ENCODE measurements around the gene CADM3.

The CADM3 gene

GRCh38 chr1:159207774-159208173, 36.4 kb downstream of the CADM3 start:
- no peak for DNase-seq

- DNase-seq: no peak
These were observed 36.9 kb downstream of the CADM3 start for GRCh38 chr1:159208175-159208825.

GRCh38 chr1:159209061-159209460, 37.6 kb downstream of the CADM3 start:
- DNase-seq: no peak

- no peak for DNase-seq
These were observed 40.1 kb downstream of the CADM3 start for GRCh38 chr1:159211331-159212136.

GRCh38 chr1:159212596-159212995, 41.2 kb downstream of the CADM3 start:
- DNase-seq: no peak

- DNase-seq: peak; percentile 7
These were observed 42.8 kb downstream of the CADM3 start for GRCh38 chr1:159214149-159214760.

- DNase-seq: no peak
These were observed 47.5 kb downstream of the CADM3 start for GRCh38 chr1:159218649-159219636.

- DNase-seq: no peak
These were observed 50.9 kb downstream of the CADM3 start for GRCh38 chr1:159222075-159222865.

- DNase-seq: no peak
These were observed 51.6 kb downstream of the CADM3 start for GRCh38 chr1:159223004-159223403.

- no peak for DNase-seq
These were observed 57.1 kb downstream of the CADM3 start for GRCh38 chr1:159228554-159228953.

- no peak for DNase-seq
These were observed 58.0 kb downstream of the CADM3 start for GRCh38 chr1:159229260-159229885.

- no peak for DNase-seq
These were observed 58.5 kb downstream of the CADM3 start for GRCh38 chr1:159229896-159230295.

GRCh38 chr1:159239551-159240220, 68.3 kb downstream of the CADM3 start:
- no peak for DNase-seq

GRCh38 chr1:159247266-159247665, 75.9 kb downstream of the CADM3 start:
- no peak for DNase-seq

GRCh38 chr1:159248311-159248710, 76.9 kb downstream of the CADM3 start:
- DNase-seq: no peak

GRCh38 chr1:159250638-159251216, 79.3 kb downstream of the CADM3 start:
- no peak for DNase-seq
